Measurements from ENCODE around the gene CFAP65. TPM values are rescaled to one million over a fixed set of nuclear protein-coding genes. Genes with fewer than 3 reads are reported as not detected.

The CFAP65 gene
- total and polyA plus RNA-seq, 2 of the 13 experiments (the other 11 are each of a cell fraction or from before 2014, with no cell fraction given) = 0.05 TPM; not detected in 1

DNA sequence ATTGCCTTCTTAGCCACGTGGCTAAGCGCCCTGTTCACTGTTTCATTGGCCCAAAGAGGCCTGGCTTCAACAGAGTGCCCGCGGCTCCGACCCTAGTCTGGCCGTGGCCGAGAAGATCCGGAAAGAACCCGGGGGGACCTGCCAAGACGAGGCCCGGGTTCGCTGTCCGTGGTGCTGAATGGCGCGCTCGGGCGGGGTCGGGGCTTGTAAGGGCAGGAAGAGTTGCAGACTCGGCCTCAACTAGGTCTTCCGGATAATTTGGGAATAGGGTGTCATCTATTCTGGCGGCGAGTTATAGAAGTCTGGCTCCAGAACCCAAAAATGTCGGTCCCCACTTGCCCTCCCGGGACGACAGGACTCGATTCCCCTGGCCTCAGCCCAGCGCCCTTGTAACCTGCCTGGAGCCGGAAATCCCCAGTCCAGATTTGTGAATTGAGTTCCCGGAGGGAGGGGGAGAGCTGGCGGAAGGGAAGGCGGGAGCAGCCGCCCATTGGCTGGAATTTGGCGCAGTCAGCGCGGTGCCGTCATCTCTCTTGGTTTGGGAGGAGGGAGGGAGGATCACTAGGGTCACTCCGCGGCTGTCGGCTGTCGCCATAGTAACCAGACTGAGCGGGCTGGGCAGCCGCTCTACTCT, 78.3 kb downstream of the CFAP65 start (continued):
- TF ChIP-seq, protein P1, sequence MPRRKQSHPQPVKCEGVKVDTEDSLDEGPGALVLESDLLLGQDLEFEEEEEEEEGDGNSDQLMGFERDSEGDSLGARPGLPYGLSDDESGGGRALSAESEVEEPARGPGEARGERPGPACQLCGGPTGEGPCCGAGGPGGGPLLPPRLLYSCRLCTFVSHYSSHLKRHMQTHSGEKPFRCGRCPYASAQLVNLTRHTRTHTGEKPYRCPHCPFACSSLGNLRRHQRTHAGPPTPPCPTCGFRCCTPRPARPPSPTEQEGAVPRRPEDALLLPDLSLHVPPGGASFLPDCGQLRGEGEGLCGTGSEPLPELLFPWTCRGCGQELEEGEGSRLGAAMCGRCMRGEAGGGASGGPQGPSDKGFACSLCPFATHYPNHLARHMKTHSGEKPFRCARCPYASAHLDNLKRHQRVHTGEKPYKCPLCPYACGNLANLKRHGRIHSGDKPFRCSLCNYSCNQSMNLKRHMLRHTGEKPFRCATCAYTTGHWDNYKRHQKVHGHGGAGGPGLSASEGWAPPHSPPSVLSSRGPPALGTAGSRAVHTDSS (CRISPR knock-in tag; conservative IDR thresholded peaks at IDR 0.05) = no peak
- TF ChIP-seq BRD4 (CRISPR knock-in tag; IDR thresholded peaks at IDR 0.05) (no peak), MAF1 (CRISPR knock-in tag; IDR thresholded peaks at IDR 0.05; ENCODE audit: borderline replicate concordance) (peak; percentile 80; the same call in 1 of the 2 replicates), ZNF232 (CRISPR knock-in tag; IDR thresholded peaks at IDR 0.05; ENCODE audit: borderline replicate concordance) (peak; percentile 98), HOXA5 (CRISPR knock-in tag; IDR thresholded peaks at IDR 0.05) (peak; percentile 99), ZNF180 (CRISPR knock-in tag; IDR thresholded peaks at IDR 0.05; ENCODE audit: borderline replicate concordance, low read depth) (no peak), ZNF329 (CRISPR knock-in tag; IDR thresholded peaks at IDR 0.05; ENCODE audit: low read depth) (0 out of 2 replicates have a peak, but pooled peaks have one; percentile 71), IKZF4 (CRISPR knock-in tag; IDR thresholded peaks at IDR 0.05; ENCODE audit: borderline replicate concordance, low read depth, not compliant biosample characterization) (peak; percentile 90), ESRRA (CRISPR knock-in tag; IDR thresholded peaks at IDR 0.05; ENCODE audit: low read depth) (0 out of 2 replicates have a peak, but pooled peaks have one; percentile 28), FOSL2 (CRISPR knock-in tag; IDR thresholded peaks at IDR 0.05) (peak; percentile 60), ATF7-NPFF (CRISPR knock-in tag; IDR thresholded peaks at IDR 0.05; ENCODE audit: low read depth) (peak; percentile 53; the same call in 1 of the 2 replicates), ARNT (IDR thresholded peaks at IDR 0.05) (no peak), BHLHE40 (IDR thresholded peaks at IDR 0.05; ENCODE audit: low read length) (no peak), KLF11 (CRISPR knock-in tag; IDR thresholded peaks at IDR 0.05) (peak; percentile 96), ZNF280B (CRISPR knock-in tag; IDR thresholded peaks at IDR 0.05; ENCODE audit: borderline replicate concordance) (peak; percentile 96)
- TF ChIP-seq, protein P2, sequence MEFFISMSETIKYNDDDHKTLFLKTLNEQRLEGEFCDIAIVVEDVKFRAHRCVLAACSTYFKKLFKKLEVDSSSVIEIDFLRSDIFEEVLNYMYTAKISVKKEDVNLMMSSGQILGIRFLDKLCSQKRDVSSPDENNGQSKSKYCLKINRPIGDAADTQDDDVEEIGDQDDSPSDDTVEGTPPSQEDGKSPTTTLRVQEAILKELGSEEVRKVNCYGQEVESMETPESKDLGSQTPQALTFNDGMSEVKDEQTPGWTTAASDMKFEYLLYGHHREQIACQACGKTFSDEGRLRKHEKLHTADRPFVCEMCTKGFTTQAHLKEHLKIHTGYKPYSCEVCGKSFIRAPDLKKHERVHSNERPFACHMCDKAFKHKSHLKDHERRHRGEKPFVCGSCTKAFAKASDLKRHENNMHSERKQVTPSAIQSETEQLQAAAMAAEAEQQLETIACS (CRISPR knock-in tag; IDR thresholded peaks at IDR 0.05) = no peak
- TF ChIP-seq, protein P3, sequence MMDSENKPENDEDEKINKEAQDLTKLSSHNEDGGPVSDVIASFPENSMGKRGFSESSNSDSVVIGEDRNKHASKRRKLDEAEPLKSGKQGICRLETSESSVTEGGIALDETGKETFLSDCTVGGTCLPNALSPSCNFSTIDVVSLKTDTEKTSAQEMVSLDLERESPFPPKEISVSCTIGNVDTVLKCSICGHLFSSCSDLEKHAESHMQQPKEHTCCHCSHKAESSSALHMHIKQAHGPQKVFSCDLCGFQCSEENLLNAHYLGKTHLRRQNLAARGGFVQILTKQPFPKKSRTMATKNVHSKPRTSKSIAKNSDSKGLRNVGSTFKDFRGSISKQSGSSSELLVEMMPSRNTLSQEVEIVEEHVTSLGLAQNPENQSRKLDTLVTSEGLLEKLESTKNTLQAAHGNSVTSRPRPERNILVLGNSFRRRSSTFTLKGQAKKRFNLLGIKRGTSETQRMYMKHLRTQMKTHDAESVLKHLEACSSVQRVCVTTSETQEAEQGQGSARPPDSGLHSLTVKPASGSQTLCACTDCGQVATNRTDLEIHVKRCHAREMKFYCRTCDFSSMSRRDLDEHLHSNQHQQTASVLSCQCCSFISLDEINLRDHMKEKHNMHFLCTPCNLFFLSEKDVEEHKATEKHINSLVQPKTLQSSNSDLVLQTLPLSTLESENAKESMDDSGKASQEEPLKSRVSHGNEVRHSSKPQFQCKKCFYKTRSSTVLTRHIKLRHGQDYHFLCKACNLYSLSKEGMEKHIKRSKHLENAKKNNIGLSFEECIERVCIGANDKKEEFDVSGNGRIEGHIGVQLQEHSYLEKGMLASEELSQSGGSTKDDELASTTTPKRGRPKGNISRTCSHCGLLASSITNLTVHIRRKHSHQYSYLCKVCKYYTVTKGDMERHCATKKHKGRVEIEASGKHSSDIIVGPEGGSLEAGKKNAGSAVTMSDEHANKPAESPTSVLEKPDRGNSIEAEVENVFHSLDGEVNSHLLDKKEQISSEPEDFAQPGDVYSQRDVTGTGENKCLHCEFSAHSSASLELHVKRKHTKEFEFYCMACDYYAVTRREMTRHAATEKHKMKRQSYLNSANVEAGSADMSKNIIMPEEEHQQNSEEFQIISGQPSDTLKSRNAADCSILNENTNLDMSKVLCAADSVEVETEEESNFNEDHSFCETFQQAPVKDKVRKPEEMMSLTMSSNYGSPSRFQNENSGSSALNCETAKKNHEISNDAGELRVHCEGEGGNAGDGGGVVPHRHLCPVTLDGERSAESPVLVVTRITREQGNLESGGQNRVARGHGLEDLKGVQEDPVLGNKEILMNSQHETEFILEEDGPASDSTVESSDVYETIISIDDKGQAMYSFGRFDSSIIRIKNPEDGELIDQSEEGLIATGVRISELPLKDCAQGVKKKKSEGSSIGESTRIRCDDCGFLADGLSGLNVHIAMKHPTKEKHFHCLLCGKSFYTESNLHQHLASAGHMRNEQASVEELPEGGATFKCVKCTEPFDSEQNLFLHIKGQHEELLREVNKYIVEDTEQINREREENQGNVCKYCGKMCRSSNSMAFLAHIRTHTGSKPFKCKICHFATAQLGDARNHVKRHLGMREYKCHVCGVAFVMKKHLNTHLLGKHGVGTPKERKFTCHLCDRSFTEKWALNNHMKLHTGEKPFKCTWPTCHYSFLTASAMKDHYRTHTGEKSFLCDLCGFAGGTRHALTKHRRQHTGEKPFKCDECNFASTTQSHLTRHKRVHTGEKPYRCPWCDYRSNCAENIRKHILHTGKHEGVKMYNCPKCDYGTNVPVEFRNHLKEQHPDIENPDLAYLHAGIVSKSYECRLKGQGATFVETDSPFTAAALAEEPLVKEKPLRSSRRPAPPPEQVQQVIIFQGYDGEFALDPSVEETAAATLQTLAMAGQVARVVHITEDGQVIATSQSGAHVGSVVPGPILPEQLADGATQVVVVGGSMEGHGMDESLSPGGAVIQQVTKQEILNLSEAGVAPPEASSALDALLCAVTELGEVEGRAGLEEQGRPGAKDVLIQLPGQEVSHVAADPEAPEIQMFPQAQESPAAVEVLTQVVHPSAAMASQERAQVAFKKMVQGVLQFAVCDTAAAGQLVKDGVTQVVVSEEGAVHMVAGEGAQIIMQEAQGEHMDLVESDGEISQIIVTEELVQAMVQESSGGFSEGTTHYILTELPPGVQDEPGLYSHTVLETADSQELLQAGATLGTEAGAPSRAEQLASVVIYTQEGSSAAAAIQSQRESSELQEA (CRISPR knock-in tag; IDR thresholded peaks at IDR 0.05; ENCODE audit: not compliant biosample characterization) = no peak

All from HepG2 (cell line).